NCI-H2029 treated with DMSO at 0.1 percent for 48 hours (cell line): Measurements from ENCODE around the gene ARID5B.

Experiments used
- DNase-seq: peaks from one replicate; lab custom pipeline; 2025; lab: John Stamatoyannopoulos, UW

Gene ARID5B

GRCh38 chr10:61937631-61938351 lies 36.3 kb downstream of the ARID5B start:
- DNase-seq: no peak

GRCh38 chr10:61939902-61940301 lies 38.4 kb downstream of the ARID5B start:
- no peak for DNase-seq

- DNase-seq: no peak
Observed at GRCh38 chr10:61941202-61941681, 39.7 kb downstream of the ARID5B start.

GRCh38 chr10:61942604-61943461 lies 41.3 kb downstream of the ARID5B start:
- no peak for DNase-seq

- DNase-seq: no peak
Observed at GRCh38 chr10:61943674-61944378, 42.3 kb downstream of the ARID5B start.

GRCh38 chr10:61944410-61945147 lies 43.1 kb downstream of the ARID5B start:
- DNase-seq: no peak

- DNase-seq: no peak
Observed at GRCh38 chr10:61949687-61950086, 48.2 kb downstream of the ARID5B start.

GRCh38 chr10:61950449-61951143 lies 49.1 kb downstream of the ARID5B start:
- DNase-seq: no peak

- no peak for DNase-seq
Observed at GRCh38 chr10:61951144-61951483, 49.6 kb downstream of the ARID5B start.

GRCh38 chr10:61952028-61952674 lies 50.7 kb downstream of the ARID5B start:
- no peak for DNase-seq

- DNase-seq: no peak
Observed at GRCh38 chr10:61953183-61953582, 51.7 kb downstream of the ARID5B start.

GRCh38 chr10:61957806-61958205 lies 56.3 kb downstream of the ARID5B start:
- no peak for DNase-seq

- no peak for DNase-seq
Observed at GRCh38 chr10:61958311-61958710, 56.8 kb downstream of the ARID5B start.

- no peak for DNase-seq
Observed at GRCh38 chr10:61958805-61959204, 57.3 kb downstream of the ARID5B start.

GRCh38 chr10:61959814-61960213 lies 58.3 kb downstream of the ARID5B start:
- DNase-seq: no peak

- no peak for DNase-seq
Observed at GRCh38 chr10:61960396-61961120, 59.1 kb downstream of the ARID5B start.

- no peak for DNase-seq
Observed at GRCh38 chr10:61961278-61961677, 59.8 kb downstream of the ARID5B start.

GRCh38 chr10:61962971-61963370 lies 61.5 kb downstream of the ARID5B start:
- DNase-seq: no peak

GRCh38 chr10:61963669-61964058 lies 62.2 kb downstream of the ARID5B start:
- DNase-seq: no peak

GRCh38 chr10:61964059-61964709 lies 62.7 kb downstream of the ARID5B start:
- DNase-seq: no peak
